ENCODE results near the gene JARID2. TPM values are rescaled to one million over a fixed set of nuclear protein-coding genes. Genes with fewer than 3 reads are reported as not detected.

JARID2 gene
- total RNA-seq, 2 donors from 2014 or later: 3.6 to 4.6 TPM

DNA sequence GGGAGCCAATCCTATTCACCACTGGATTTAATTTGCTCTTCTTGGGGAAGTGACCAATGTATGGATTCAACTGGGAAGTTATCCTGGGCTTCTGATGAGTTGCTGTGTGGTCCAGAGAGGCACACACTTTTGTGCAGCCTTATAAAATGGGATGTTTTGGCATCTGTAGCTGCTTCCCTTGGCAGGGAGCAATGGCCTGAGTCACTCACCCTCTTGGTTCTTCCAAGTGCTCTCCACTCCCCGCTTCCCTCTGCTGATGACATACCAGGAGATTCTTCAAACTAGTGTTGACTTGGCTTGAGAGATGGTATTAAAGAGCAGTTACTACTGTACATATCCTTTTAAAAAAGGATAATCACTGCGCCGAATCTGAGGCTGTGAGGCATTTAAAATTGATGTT is 105.8 kb downstream of the JARID2 start:
- TF ChIP-seq CTCF (IDR thresholded peaks at IDR 0.05) (no peak), POLR2A (IDR thresholded peaks at IDR 0.05) (no peak)
- Histone ChIP-seq H3K9me3 (no peaks in the 10 kb centered on the region), H3K4me1 (no peaks in the 10 kb centered on the region), H3K27me3 (no peaks in the 10 kb centered on the region), H3K4me3 (no peak overlapping the region), H3K27ac (no peak overlapping the region), H3K36me3 (replicated peaks in 1 of 2; ENCODE audit: insufficient read depth in 1 of 2, low read depth in 2 of 2) (no peaks in the 10 kb centered on the region)
- no peak for ATAC-seq
- intact Hi-C loops (cut with DNase I): no loop called here
- DNase-seq: no peak
- 66 to 92% methylated on average over 2 to 3 of the region's 3 CpGs for WGBS, 2 donors

DNA sequence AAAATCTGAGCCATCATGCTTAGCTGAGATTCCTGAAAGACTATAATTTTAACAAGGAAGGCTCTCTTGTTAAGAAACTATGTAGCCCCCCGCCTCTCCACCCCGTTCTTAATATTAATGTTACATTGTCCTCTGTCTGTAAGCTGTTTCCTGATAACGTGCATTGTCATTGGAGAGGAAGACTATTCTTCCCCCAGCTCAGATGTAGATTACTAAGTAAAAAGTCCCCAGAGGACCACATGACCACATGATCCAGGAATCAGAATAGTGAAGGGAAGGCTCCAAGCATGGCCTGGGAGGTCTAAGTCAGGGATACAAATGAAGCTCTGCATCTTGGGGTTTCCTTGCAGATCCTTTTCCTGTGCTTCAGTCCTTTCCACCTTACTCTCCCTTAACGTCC is 106.4 kb downstream of the JARID2 start:
- ATAC-seq (no peak), DNase-seq (no peak)
- Histone ChIP-seq H3K9me3 (no peaks in the 10 kb centered on the region), H3K27me3 (no peaks in the 10 kb centered on the region), H3K27ac (no peak overlapping the region), H3K36me3 (replicated peaks in 1 of 2; ENCODE audit: insufficient read depth in 1 of 2, low read depth in 2 of 2) (no peaks in the 10 kb centered on the region), H3K4me1 (no peaks in the 10 kb centered on the region), H3K4me3 (no peak overlapping the region)
- TF ChIP-seq POLR2A (IDR thresholded peaks at IDR 0.05) (no peak), CTCF (IDR thresholded peaks at IDR 0.05) (no peak)
- WGBS, 2 donors: 52 to 69% methylated on average over 4 of the region's 4 CpGs
- intact Hi-C loops (cut with DNase I): no loop called here

DNA sequence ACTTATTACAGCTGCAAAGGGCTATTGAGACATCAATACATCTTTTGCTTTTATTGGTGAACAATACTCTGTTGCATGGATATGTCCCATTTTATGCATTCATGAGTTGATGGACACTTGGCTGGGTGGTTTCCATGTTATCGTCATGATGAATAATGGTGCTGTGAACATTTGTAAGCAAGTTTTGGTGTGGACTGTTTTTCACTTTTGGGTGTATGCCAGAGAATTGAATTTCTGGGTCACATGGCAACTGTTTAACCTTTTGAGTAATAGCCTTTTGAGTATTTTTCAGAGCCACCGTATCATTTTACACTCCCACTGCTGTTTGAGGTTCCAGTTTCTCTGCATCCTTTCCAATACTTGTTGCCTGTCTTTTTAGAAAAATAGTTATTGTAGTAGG is 107.0 kb downstream of the JARID2 start:
- Histone ChIP-seq H3K27ac (no peak overlapping the region), H3K4me1 (no peaks in the 10 kb centered on the region), H3K4me3 (no peak overlapping the region), H3K9me3 (no peaks in the 10 kb centered on the region), H3K27me3 (no peaks in the 10 kb centered on the region), H3K36me3 (replicated peaks in 1 of 2; ENCODE audit: insufficient read depth in 1 of 2, low read depth in 2 of 2) (no peaks in the 10 kb centered on the region)
- WGBS, 2 donors: 35 to 44% methylated on average over 2 of the region's 2 CpGs
- ATAC-seq (no peak), DNase-seq (no peak)
- intact Hi-C loops (cut with DNase I): no loop called here
- TF ChIP-seq CTCF (IDR thresholded peaks at IDR 0.05): no peak
- no peak for TF ChIP-seq POLR2A (IDR thresholded peaks at IDR 0.05)

DNA sequence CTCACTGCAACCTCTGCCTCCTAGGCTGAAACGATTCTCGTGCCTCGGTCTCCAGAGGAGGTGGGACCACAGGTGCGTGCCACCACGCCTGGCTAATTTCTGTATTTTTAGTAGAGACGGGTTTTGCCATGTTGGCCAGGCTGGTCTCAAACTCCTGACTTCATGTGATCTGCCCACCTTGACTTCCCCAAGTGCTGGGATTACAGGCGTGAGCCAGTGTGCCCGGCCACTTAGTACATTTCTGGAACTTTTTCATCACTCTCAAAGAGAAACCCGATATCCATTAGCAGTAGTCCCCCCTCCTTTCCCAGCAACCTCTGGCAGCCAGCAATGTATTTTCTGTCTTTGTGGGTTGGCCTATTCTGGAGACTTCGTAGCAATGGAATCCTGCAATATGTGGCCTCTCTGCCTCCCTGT is 109.8 kb downstream of the JARID2 start:
- Histone ChIP-seq H3K4me3 (no peak overlapping the region), H3K36me3 (replicated peaks in 1 of 2; ENCODE audit: insufficient read depth in 1 of 2, low read depth in 2 of 2) (no peaks in the 10 kb centered on the region), H3K4me1 (no peaks in the 10 kb centered on the region), H3K9me3 (no peaks in the 10 kb centered on the region), H3K27me3 (no peaks in the 10 kb centered on the region), H3K27ac (no peak overlapping the region)
- intact Hi-C loops (cut with DNase I): no loop called here
- no peak for ATAC-seq
- DNase-seq: no peak
- WGBS, 2 donors: 83 to 92% methylated on average over 10 of the region's 10 CpGs
- no peak for TF ChIP-seq POLR2A (IDR thresholded peaks at IDR 0.05)
- TF ChIP-seq CTCF (IDR thresholded peaks at IDR 0.05): no peak

DNA sequence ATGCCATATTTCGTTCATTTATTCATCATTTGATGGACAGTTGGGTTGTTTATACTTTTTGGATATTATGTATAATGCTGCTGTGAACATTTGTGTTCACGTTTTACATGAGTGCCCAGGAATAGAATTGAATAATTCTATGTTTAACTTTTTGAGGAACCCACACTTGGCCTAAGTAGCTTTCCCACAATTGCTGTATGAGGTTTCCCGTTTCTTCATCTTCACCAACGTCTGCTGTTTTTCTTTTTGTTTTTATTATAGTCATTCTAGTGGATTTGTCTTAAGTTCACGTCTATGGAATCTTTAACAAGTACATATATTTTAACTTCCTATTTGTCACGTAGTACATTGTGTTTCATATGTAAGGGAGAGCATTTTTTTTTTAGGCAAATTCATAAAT is 110.3 kb downstream of the JARID2 start:
- H3K27ac ChIP-seq: no peak overlapping the region
- DNase-seq: no peak
- TF ChIP-seq CTCF (IDR thresholded peaks at IDR 0.05) (no peak), POLR2A (IDR thresholded peaks at IDR 0.05) (no peak)
- no peaks in the 10 kb centered on the region for H3K9me3 ChIP-seq
- H3K36me3 ChIP-seq (replicated peaks in 1 of 2; ENCODE audit: insufficient read depth in 1 of 2, low read depth in 2 of 2): no peaks in the 10 kb centered on the region
- H3K27me3 ChIP-seq: no peaks in the 10 kb centered on the region
- 70 to 89% methylated on average over 6 of the region's 6 CpGs for WGBS, 2 donors
- no peak overlapping the region for H3K4me3 ChIP-seq
- intact Hi-C loops (cut with DNase I): no loop called here
- ATAC-seq: no peak
- H3K4me1 ChIP-seq: no peaks in the 10 kb centered on the region
